Tibial nerve (tissue), 3 donors: ENCODE results near the gene FBXW5.

Experiments
- CTCF ChIP-seq, 5 experiments: fragments of 200-600 bp in 3 of 5; fragments of 450-650 bp in 2 of 5; sonication (generic) in 3 of 5; IDR thresholded peaks; one replicate each; pipeline ENCODE4 v1.5.1; 2016 to 2019; ENCODE audit warnings: antibody characterized with exemption in 5 of 5, mild to moderate bottlenecking in 3 of 5, moderate library complexity in 2 of 5
- POLR2A ChIP-seq, 2 donors: fragments of 450-650 bp; IDR thresholded peaks; one replicate each; pipeline ENCODE4 v1.6.1; 2017; ENCODE audit warnings: antibody characterized with exemption in 2 of 2, mild to moderate bottlenecking in 2 of 2, moderate library complexity in 2 of 2

GRCh38 chr9:136978865-136979544 lies 34.5 kb upstream of the FBXW5 start:
- TF ChIP-seq CTCF (IDR thresholded peaks at IDR 0.05): no peak
- peak in 1 of 2 donors; percentile 9 for TF ChIP-seq POLR2A (IDR thresholded peaks at IDR 0.05)
